GM12878 (cell line): Measurements from ENCODE around the gene TXNL4A. TPM values are rescaled to one million over a fixed set of nuclear protein-coding genes. Genes with fewer than 3 reads are reported as not detected.

ENCODE experiments used
- ATAC-seq: fragments of 200-7000 bp; cut with Tn5 transposase; 3 replicates; pipeline ENCODE4 v1.9.1; 2020; ENCODE audit warnings: mild to moderate bottlenecking, moderate library complexity
- BruUV-seq: library from RNA; stranded (reverse); fragments of 400-500 nt; replicated peaks from 2 replicates; lab custom pipeline; 2021; lab: Mats Ljungman, UMichigan
- CTCF ChIA-PET: fragments of 300-600 bp; sonication (Branson Sonifier 250); formaldehyde crosslinking; extraction: SDS; loops from one replicate; lab custom pipeline; 2021; ENCODE audit warnings: inconsistent platforms; lab: Yijun Ruan, JAX
- POLR2A ChIA-PET: fragments of 350-600 bp; formaldehyde crosslinking; extraction: SDS; loops from one replicate; lab custom pipeline; 2021; ENCODE audit warnings: inconsistent platforms; lab: Charles Lee
- RAD21 ChIA-PET: fragments of 300-600 bp; sonication (Branson Sonifier 250); formaldehyde crosslinking; loops from one replicate; lab custom pipeline; 2023; ENCODE audit warnings: antibody characterized with exemption; ENCODE audit not compliant: unreplicated experiment; lab: Charles Lee
- SMC1A ChIA-PET: fragments of 300-600 bp; sonication (Branson Sonifier 250); formaldehyde crosslinking; loops from one replicate; lab custom pipeline; 2023; ENCODE audit not compliant: unreplicated experiment, uncharacterized antibody; lab: Charles Lee
- DNase-seq: peaks from one replicate; pipeline ENCODE4 v3.0.0-alpha.2; 2011; ENCODE audit warnings: low read depth, low spot score
- FAIRE-seq: peaks from 3 replicates; lab custom pipeline; 2011; peaks lifted over from hg19 to GRCh38; lab: Jason Lieb, UNC
- H2AFZ ChIP-seq: 2 replicates; pipeline ENCODE4 v1.6.0; 2011; ENCODE audit warnings: low read depth, low read length, control low read depth; ENCODE audit not compliant: control insufficient read depth
- H3K27ac ChIP-seq: 2 replicates; pipeline ENCODE4 v1.5.1; 2011; ENCODE audit warnings: control low read depth; ENCODE audit not compliant: control insufficient read depth, insufficient read depth
- H3K27me3 ChIP-seq, 2 experiments: replicated peaks in 1 of 2; 2 replicates each; pipeline versions ENCODE4 v1.6.0 to v1.6.1; 2011; ENCODE audit warnings: low read length in 1 of 2; ENCODE audit not compliant: control insufficient read depth in 2 of 2, insufficient read depth in 2 of 2
- H3K36me3 ChIP-seq, 2 experiments: 2 replicates each; pipeline ENCODE4 v1.5.1; 2011; ENCODE audit warnings: low read length in 1 of 2; ENCODE audit not compliant: control insufficient read depth in 2 of 2, insufficient read depth in 2 of 2
- H3K4me1 ChIP-seq: 2 replicates; pipeline ENCODE4 v1.6.1; 2011; ENCODE audit warnings: mild to moderate bottlenecking, low read length, moderate library complexity, mixed read lengths; ENCODE audit not compliant: control insufficient read depth, insufficient read depth
- H3K4me2 ChIP-seq: 2 replicates; pipeline ENCODE4 v1.6.0; 2011; ENCODE audit warnings: control low read depth; ENCODE audit not compliant: control insufficient read depth, insufficient read depth
- H3K4me3 ChIP-seq: fragments of 200-600 bp; sonication (generic); 2 replicates; pipeline ENCODE4 v1.5.1; 2016
- H3K79me2 ChIP-seq: 2 replicates; pipeline ENCODE4 v1.6.0; 2011; ENCODE audit warnings: low read length; ENCODE audit not compliant: control insufficient read depth, insufficient read depth
- H3K9ac ChIP-seq: 2 replicates; pipeline ENCODE4 v1.8.0; 2011; ENCODE audit warnings: low read length, control low read depth, mixed read lengths; ENCODE audit not compliant: control insufficient read depth, insufficient read depth
- H3K9me3 ChIP-seq: replicated peaks from 3 replicates; pipeline ENCODE4 v1.5.1; 2011; ENCODE audit warnings: mild to moderate bottlenecking, low read length; ENCODE audit not compliant: control insufficient read depth, insufficient read depth
- H4K20me1 ChIP-seq: 2 replicates; pipeline ENCODE4 v1.6.0; 2011; ENCODE audit not compliant: control insufficient read depth, insufficient read depth
- CBX5 ChIP-seq: sonication (generic); IDR thresholded peaks from 2 replicates; pipeline ENCODE4 v1.6.1; 2016; ENCODE audit warnings: low read depth, moderate library complexity, mild to moderate bottlenecking, inconsistent platforms
- CEBPB ChIP-seq, 2 experiments: fragments of 150-350 bp in 1 of 2; IDR thresholded peaks; 2 replicates each; pipeline ENCODE4 v1.6.1; 2012 to 2014; ENCODE audit warnings: low read depth in 2 of 2, low read length in 2 of 2, borderline replicate concordance in 1 of 2, inconsistent platforms in 1 of 2
- CEBPZ ChIP-seq: fragments of 150-350 bp; IDR thresholded peaks from 2 replicates; pipeline ENCODE4 v1.6.1; 2016; ENCODE audit warnings: low read depth, low read length
- FOXK2 ChIP-seq: fragments of 450-650 bp; IDR thresholded peaks from 2 replicates; pipeline ENCODE4 v1.6.1; 2017; ENCODE audit warnings: mild to moderate bottlenecking, moderate library complexity
- FOXM1 ChIP-seq: IDR thresholded peaks from 2 replicates; pipeline ENCODE4 v1.6.1; 2012; ENCODE audit warnings: low read depth, mild to moderate bottlenecking, inconsistent platforms, low read length, moderate library complexity
- IKZF2 ChIP-seq, 2 experiments: fragments of 450-650 bp; IDR thresholded peaks; 2 replicates each; pipeline ENCODE4 v1.6.1; 2017; ENCODE audit warnings: mild to moderate bottlenecking in 2 of 2, moderate library complexity in 2 of 2
- KLF5 ChIP-seq: fragments of 450-650 bp; IDR thresholded peaks from 2 replicates; pipeline ENCODE4 v1.6.1; 2014; ENCODE audit warnings: mild to moderate bottlenecking; ENCODE audit not compliant: partially characterized antibody
- MAX ChIP-seq: IDR thresholded peaks from 2 replicates; pipeline ENCODE4 v1.6.1; 2012; ENCODE audit warnings: low read depth, low read length, improper control_type of control experiment
- NKRF ChIP-seq: fragments of 450-650 bp; conservative IDR thresholded peaks from 2 replicates; pipeline ENCODE4 v1.6.1; 2017; ENCODE audit warnings: mild to moderate bottlenecking, moderate library complexity
- NR2C1 ChIP-seq: fragments of 450-650 bp; IDR thresholded peaks from 2 replicates; pipeline ENCODE4 v1.6.1; 2017; ENCODE audit warnings: antibody characterized with exemption, mild to moderate bottlenecking, moderate library complexity
- POLR2AphosphoS5 ChIP-seq: IDR thresholded peaks from 2 replicates; pipeline ENCODE4 v1.6.1; 2011; ENCODE audit warnings: mild to moderate bottlenecking, low read length, inconsistent platforms
- REST ChIP-seq: IDR thresholded peaks from 2 replicates; pipeline ENCODE4 v1.6.1; 2012; ENCODE audit warnings: mild to moderate bottlenecking, low read depth, low read length
- SMARCA5 ChIP-seq: fragments of 450-650 bp; IDR thresholded peaks from 2 replicates; pipeline ENCODE4 v1.6.1; 2017; ENCODE audit warnings: mild to moderate bottlenecking
- SUPT20H ChIP-seq: IDR thresholded peaks from 2 replicates; pipeline ENCODE4 v1.6.1; 2011; ENCODE audit warnings: low read depth, mild to moderate bottlenecking, low read length, moderate library complexity, borderline replicate concordance; ENCODE audit not compliant: control insufficient read depth
- TAF1 ChIP-seq: IDR thresholded peaks from 2 replicates; pipeline ENCODE4 v1.6.1; 2011; ENCODE audit warnings: mild to moderate bottlenecking, low read depth, low read length, borderline replicate concordance
- TBL1XR1 ChIP-seq: IDR thresholded peaks from 2 replicates; pipeline ENCODE4 v1.6.1; 2012; ENCODE audit warnings: low read depth, low read length, improper control_type of control experiment
- ZNF622 ChIP-seq: fragments of 450-650 bp; IDR thresholded peaks from 2 replicates; pipeline ENCODE4 v1.6.1; 2017; ENCODE audit warnings: mild to moderate bottlenecking, inconsistent platforms
- WGBS: methylation state at CpG from one replicate; pipeline ENCODE4 v1.1.6; 2016; ENCODE audit warnings: low lambda C conversion rate; ENCODE audit not compliant: insufficient replicate concordance, insufficient coverage; ENCODE audit errors: missing lambda C conversion rate; 5-methylcytosine and 5-hydroxymethylcytosine counted together
- in situ Hi-C: fragments of 300-500 bp; cut with MboI; formaldehyde crosslinking; loops from 9 replicates; pipeline ENCODE4 v1.14.3; 2018; ENCODE audit warnings: mixed read lengths
- intact Hi-C: fragments of 100-400 bp; cut with micrococcal nuclease; formaldehyde crosslinking; loops from one replicate; pipeline ENCODE4 v1.14.2; 2022; ENCODE audit not compliant: unreplicated experiment
- polyA plus RNA-seq, 11 experiments: library from polyadenylated mRNA; depleted of rRNA in 4 of 11; unstranded in 6 of 11; stranded (reverse) in 5 of 11; fragments of >200 nt; fragmentation: Nextera tagmentation in 4 of 11; fragmentation: Illumina TruSeq in 1 of 11; extraction: Ambion mirVana in 4 of 11; extraction: Trizol in 1 of 11; gene quantifications; 1 replicate in 1 of 11; 2 replicates in 10 of 11; pipeline versions ENCODE4 v1.2.1 to v1.2.3, GENCODE V29; 2011 to 2016; ENCODE audit warnings: inconsistent platforms in 2 of 11, missing spikeins in 2 of 11, low read depth in 1 of 11
- total RNA-seq, 4 experiments: library from RNA; depleted of rRNA in 3 of 4; stranded (reverse); fragments of >200 nt in 3 of 4; fragmentation: Illumina TruSeq in 1 of 4; extraction: Trizol in 1 of 4; gene quantifications; 2 replicates each; pipeline versions ENCODE4 v1.2.1 to v1.2.3, GENCODE V29; 2013 to 2021

TXNL4A gene
- total and polyA plus RNA-seq, 10 of the 15 experiments (the other 5 are each of a cell fraction or from before 2014, with no cell fraction given), result 38.4 to 329 (median 128) TPM

GRCh38 chr18:80026363-80026762 is 38.0 kb upstream of the TXNL4A start:
- intact Hi-C loops (no loop called here), in situ Hi-C loops (no loop called here)
- Histone ChIP-seq H3K4me2 (no peak overlapping the region), H3K4me3 (no peak overlapping the region), H3K9ac (no peak overlapping the region), H3K27me3 (no peaks in the 10 kb centered on the region), H2AFZ (no peak overlapping the region), H3K36me3 (no peaks in the 10 kb centered on the region), H3K27ac (no peak overlapping the region), H4K20me1 (no peaks in the 10 kb centered on the region), H3K9me3 (peaks cover 28% of the 10 kb centered on the region), H3K79me2 (no peaks in the 10 kb centered on the region), H3K4me1 (no peaks in the 10 kb centered on the region)
- ATAC-seq (no peak), DNase-seq (no peak), FAIRE-seq (no peak)
- ChIA-PET SMC1A (interaction anchor here (1.0 kb wide), 1 partner anchor 10 kb away, joined by 3 read pairs; no protein-coding TSS in a partner anchor), POLR2A (no interaction called here), RAD21 (no interaction called here), CTCF (interaction anchor here (0.7 to 1.0 kb wide), 2 partner anchors 42 to 129 kb away, joined by 4 read pairs; no protein-coding TSS in a partner anchor)
- 48% methylated on average over 7 of the region's 7 CpGs for WGBS
- BruUV-seq, result no TSS peak
- no peak for TF ChIP-seq ZNF622
- no peak for TF ChIP-seq SUPT20H
- no peak for TF ChIP-seq CEBPB (IDR thresholded peaks at IDR 0.05; ENCODE audit: borderline replicate concordance in 1 of 2, low read depth in 2 of 2, low read length in 2 of 2)
- no peak for TF ChIP-seq SMARCA5
- no peak for TF ChIP-seq CBX5
- no peak for TF ChIP-seq NKRF
- TF ChIP-seq TAF1, result no peak
- TF ChIP-seq MAX, result no peak
- TF ChIP-seq CEBPZ, result no peak
- TF ChIP-seq REST, result no peak
- TF ChIP-seq FOXK2, result no peak
- TF ChIP-seq FOXM1, result no peak
- no peak for TF ChIP-seq KLF5
- TF ChIP-seq NR2C1, result no peak
- no peak for TF ChIP-seq TBL1XR1
- no peak for TF ChIP-seq IKZF2 (IDR thresholded peaks at IDR 0.05)
- no peak for TF ChIP-seq POLR2AphosphoS5
